Stimulated activated CD4-positive, alpha-beta T cell treated with anti-CD3 and anti-CD28 coated beads, TNF-alpha, amount 100 ng/mL, for 48 hours (primary cell): Measurements from ENCODE around the gene ATP10B.

Experiments
- DNase-seq, 3 donors: peaks; one replicate each; pipeline ENCODE4 v3.0.0-alpha.2; 2020; ENCODE audit warnings: low read depth in 3 of 3

The ATP10B gene

GRCh38 chr5:160514866-160515265 is 337.1 kb downstream of the ATP10B start:
- no peak for DNase-seq

GRCh38 chr5:160514191-160514590 is 337.8 kb downstream of the ATP10B start:
- no peak for DNase-seq

GRCh38 chr5:160513485-160513884 is 338.5 kb downstream of the ATP10B start:
- no peak for DNase-seq
